Progenitor cell of endocrine pancreas (in vitro differentiated cells): ENCODE data around the gene COL23A1. TPM values are rescaled to one million over a fixed set of nuclear protein-coding genes. Genes with fewer than 3 reads are reported as not detected.
"Not testable (repeated sequence)": the region's sequence is repeated elsewhere in the genome, so short reads cannot be mapped to it uniquely, and the experiment has no call there.

Experiments
- DNase-seq: peaks from one replicate; pipeline ENCODE4 v3.0.0; 2021; ENCODE audit warnings: low spot score; ENCODE audit not compliant: unreplicated experiment
- H3K27ac Mint-ChIP-seq: 2 replicates; pipeline ENCODE4 v1.8.0; 2021; ENCODE audit warnings: mild to moderate bottlenecking, moderate library complexity, mixed read lengths
- H3K27me3 Mint-ChIP-seq: 2 replicates; pipeline ENCODE4 v1.8.0; 2021; ENCODE audit warnings: mixed read lengths
- H3K36me3 Mint-ChIP-seq: 2 replicates; pipeline ENCODE4 v1.8.0; 2022; ENCODE audit warnings: mixed read lengths; ENCODE audit not compliant: insufficient read depth
- H3K4me1 Mint-ChIP-seq: 2 replicates; pipeline ENCODE4 v1.8.0; 2021; ENCODE audit warnings: low read depth, mixed read lengths
- H3K4me3 Mint-ChIP-seq: 2 replicates; pipeline ENCODE4 v1.8.0; 2021; ENCODE audit warnings: low read depth, mild to moderate bottlenecking, moderate library complexity, mixed read lengths
- H3K9me3 Mint-ChIP-seq: 2 replicates; pipeline ENCODE4 v1.8.0; 2021; ENCODE audit warnings: low read depth, mixed read lengths
- CTCF ChIP-seq: fragments of 200-600 bp; sonication (generic); IDR thresholded peaks from one replicate; pipeline ENCODE4 v1.5.0; 2021; ENCODE audit warnings: antibody characterized with exemption, mild to moderate bottlenecking; ENCODE audit not compliant: unreplicated experiment
- total RNA-seq: library from RNA; stranded (reverse); gene quantifications from 2 replicates; pipeline ENCODE4 v1.2.1, GENCODE V29; 2021

Gene COL23A1
- total RNA-seq, 1 donor from 2014 or later = 0.36 TPM

GRCh38 chr5:178199581-178200434 lies 390.4 kb downstream of the COL23A1 start:
- Mint-ChIP-seq H3K9me3 (no peaks in the 10 kb centered on the region), H3K4me3 (no peak overlapping the region), H3K27me3 (peaks cover 6% of the 10 kb centered on the region), H3K27ac (peak overlapping the region; percentile 27), H3K4me1 (peaks cover 2% of the 10 kb centered on the region), H3K36me3 (peaks cover 2% of the 10 kb centered on the region)
- no peak for DNase-seq
- no peak for TF ChIP-seq CTCF

GRCh38 chr5:178198706-178199105 lies 391.5 kb downstream of the COL23A1 start:
- no peak for TF ChIP-seq CTCF
- no peaks in the 10 kb centered on the region for H3K36me3 Mint-ChIP-seq
- H3K27me3 Mint-ChIP-seq = peaks cover 16% of the 10 kb centered on the region
- H3K9me3 Mint-ChIP-seq = no peaks in the 10 kb centered on the region
- no peaks in the 10 kb centered on the region for H3K4me1 Mint-ChIP-seq
- H3K27ac Mint-ChIP-seq = no peak overlapping the region
- no peak for DNase-seq
- no peak overlapping the region for H3K4me3 Mint-ChIP-seq

- H3K9me3 Mint-ChIP-seq, H3K4me3 Mint-ChIP-seq, H3K4me1 Mint-ChIP-seq, DNase-seq, H3K27ac Mint-ChIP-seq, H3K36me3 Mint-ChIP-seq: not testable (repeated sequence)
- H3K27me3 Mint-ChIP-seq = peaks cover 19% of the 10 kb centered on the region
Measured at GRCh38 chr5:178198151-178198550, 392.0 kb downstream of the COL23A1 start.

GRCh38 chr5:178196986-178197385 lies 393.2 kb downstream of the COL23A1 start:
- no peak overlapping the region for H3K27ac Mint-ChIP-seq
- H3K36me3 Mint-ChIP-seq = peaks cover 2% of the 10 kb centered on the region
- peaks cover 23% of the 10 kb centered on the region for H3K27me3 Mint-ChIP-seq
- no peaks in the 10 kb centered on the region for H3K4me1 Mint-ChIP-seq
- H3K4me3 Mint-ChIP-seq = no peak overlapping the region
- H3K9me3 Mint-ChIP-seq = peaks cover 3% of the 10 kb centered on the region
- no peak for DNase-seq
- peak; percentile 39 for TF ChIP-seq CTCF

GRCh38 chr5:178196281-178196812 lies 393.8 kb downstream of the COL23A1 start:
- Mint-ChIP-seq H3K36me3 (peaks cover 2% of the 10 kb centered on the region), H3K27ac (no peak overlapping the region), H3K9me3 (peaks cover 3% of the 10 kb centered on the region), H3K27me3 (peaks cover 23% of the 10 kb centered on the region), H3K4me1 (no peaks in the 10 kb centered on the region), H3K4me3 (no peak overlapping the region)
- no peak for TF ChIP-seq CTCF
- no peak for DNase-seq

- peaks cover 3% of the 10 kb centered on the region for H3K9me3 Mint-ChIP-seq
- H3K4me3 Mint-ChIP-seq = no peak overlapping the region
- peaks cover 20% of the 10 kb centered on the region for H3K27me3 Mint-ChIP-seq
- TF ChIP-seq CTCF = no peak
- H3K4me1 Mint-ChIP-seq = peaks cover 1% of the 10 kb centered on the region
- H3K27ac Mint-ChIP-seq = no peak overlapping the region
- DNase-seq = no peak
- peaks cover 2% of the 10 kb centered on the region for H3K36me3 Mint-ChIP-seq
Measured at GRCh38 chr5:178194026-178194425, 396.2 kb downstream of the COL23A1 start.
